WTC11 (cell line): ENCODE measurements around the gene ZNF419. TPM values are rescaled to one million over a fixed set of nuclear protein-coding genes. Genes with fewer than 3 reads are reported as not detected.

ENCODE experiments used
- ATAC-seq: fragments of 200-7000 bp; cut with Tn5 transposase; 2 replicates; pipeline ENCODE4 v1.10.0; 2021; ENCODE audit warnings: mild to moderate bottlenecking, moderate library complexity
- CTCF ChIA-PET: fragments of 300-600 bp; sonication (Branson Sonifier 250); formaldehyde crosslinking; loops from one replicate; lab custom pipeline; 2021; ENCODE audit warnings: antibody characterized with exemption; lab: Charles Lee
- POLR2A ChIA-PET: fragments of 350-600 bp; sonication (Branson Sonifier 250); formaldehyde crosslinking; loops from one replicate; lab custom pipeline; 2021; ENCODE audit warnings: antibody characterized with exemption; lab: Charles Lee
- DNase-seq: peaks from one replicate; pipeline ENCODE4 v3.0.0; 2021; ENCODE audit warnings: low spot score
- H3K27ac Mint-ChIP-seq: 2 replicates; pipeline ENCODE4 v1.8.0; 2021; ENCODE audit warnings: mixed read lengths
- H3K27me3 Mint-ChIP-seq: 2 replicates; pipeline ENCODE4 v1.8.0; 2021; ENCODE audit warnings: low read depth, mild to moderate bottlenecking, moderate library complexity, mixed read lengths
- H3K36me3 Mint-ChIP-seq: 2 replicates; pipeline ENCODE4 v1.8.0; 2021; ENCODE audit warnings: mixed read lengths
- H3K4me1 Mint-ChIP-seq: 2 replicates; pipeline ENCODE4 v1.8.0; 2022; ENCODE audit warnings: mixed read lengths
- H3K4me3 Mint-ChIP-seq: 2 replicates; pipeline ENCODE4 v1.8.0; 2021; ENCODE audit warnings: mild to moderate bottlenecking, moderate library complexity, mixed read lengths
- H3K9me3 Mint-ChIP-seq: 2 replicates; pipeline ENCODE4 v1.8.0; 2021; ENCODE audit warnings: mixed read lengths
- AR ChIP-seq: fragments of 250-450 bp; sonication (Bioruptor Pico); IDR thresholded peaks from 2 replicates; pipeline ENCODE4 v1.9.0; 2021; ENCODE audit warnings: mild to moderate bottlenecking
- CTCF ChIP-seq: fragments of 200-600 bp; IDR thresholded peaks from 2 replicates; pipeline ENCODE4 v1.8.0; 2022; ENCODE audit warnings: antibody characterized with exemption
- ELF4 ChIP-seq: sonication (generic); formaldehyde crosslinking; IDR thresholded peaks from 2 replicates; pipeline ENCODE4 v1.8.1; 2022; ENCODE audit warnings: low read depth, mild to moderate bottlenecking, moderate library complexity, missing genetic modification reagents
- ETV6 ChIP-seq: sonication (generic); formaldehyde crosslinking; IDR thresholded peaks from 2 replicates; pipeline ENCODE4 v1.8.1; 2022; ENCODE audit warnings: mild to moderate bottlenecking, missing genetic modification reagents
- FOXP4 ChIP-seq: sonication (generic); formaldehyde crosslinking; IDR thresholded peaks from 2 replicates; pipeline ENCODE4 v1.8.0; 2022; ENCODE audit warnings: mild to moderate bottlenecking, missing genetic modification reagents
- JAZF1 ChIP-seq: fragments of 250-450 bp; sonication (Bioruptor Pico); IDR thresholded peaks from 2 replicates; pipeline ENCODE4 v1.9.0; 2021; ENCODE audit warnings: moderate library complexity, mild to moderate bottlenecking, inconsistent platforms
- KAT7 ChIP-seq: sonication (generic); formaldehyde crosslinking; IDR thresholded peaks from 2 replicates; pipeline ENCODE4 v1.8.1; 2023; ENCODE audit warnings: missing genetic modification reagents, mild to moderate bottlenecking, borderline replicate concordance
- PRDM15 ChIP-seq: sonication (generic); formaldehyde crosslinking; IDR thresholded peaks from 2 replicates; pipeline ENCODE4 v1.8.0; 2022; ENCODE audit warnings: missing genetic modification reagents
- SMAD4 ChIP-seq: sonication (generic); formaldehyde crosslinking; IDR thresholded peaks from 2 replicates; pipeline ENCODE4 v1.8.0; 2022; ENCODE audit warnings: mild to moderate bottlenecking, missing genetic modification reagents
- USF2 ChIP-seq: sonication (generic); formaldehyde crosslinking; IDR thresholded peaks from 2 replicates; pipeline ENCODE4 v1.8.1; 2023; ENCODE audit warnings: mild to moderate bottlenecking, missing genetic modification reagents, moderate library complexity
- ZNF232 ChIP-seq: sonication (generic); formaldehyde crosslinking; IDR thresholded peaks from 2 replicates; pipeline ENCODE4 v1.8.0; 2022; ENCODE audit warnings: mild to moderate bottlenecking, missing genetic modification reagents
- ZNF263 ChIP-seq: sonication (generic); formaldehyde crosslinking; IDR thresholded peaks from 2 replicates; pipeline ENCODE4 v1.8.1; 2022; ENCODE audit warnings: low read depth, mild to moderate bottlenecking, moderate library complexity, missing genetic modification reagents
- ZNF317 ChIP-seq: sonication (generic); formaldehyde crosslinking; IDR thresholded peaks from 2 replicates; pipeline ENCODE4 v1.8.1; 2023; ENCODE audit warnings: low read depth, mild to moderate bottlenecking, moderate library complexity, missing genetic modification reagents, borderline replicate concordance
- total RNA-seq: library from RNA; stranded (reverse); gene quantifications from 3 replicates; pipeline ENCODE4 v1.2.3, GENCODE V29; 2021
- TF ChIP-seq, protein P1 (sequence below): sonication (generic); formaldehyde crosslinking; IDR thresholded peaks from 2 replicates; pipeline ENCODE4 v1.8.0; 2022; ENCODE audit warnings: mild to moderate bottlenecking, missing genetic modification reagents
- TF ChIP-seq, protein P2 (sequence below): sonication (generic); formaldehyde crosslinking; IDR thresholded peaks from 2 replicates; pipeline ENCODE4 v1.8.0; 2023; ENCODE audit warnings: missing genetic modification reagents
- TF ChIP-seq, protein P3 (sequence below): sonication (generic); formaldehyde crosslinking; IDR thresholded peaks from 2 replicates; pipeline ENCODE4 v1.8.0; 2022; ENCODE audit warnings: mild to moderate bottlenecking, missing genetic modification reagents
- TF ChIP-seq, protein P4 (sequence below): sonication (generic); formaldehyde crosslinking; IDR thresholded peaks from 2 replicates; pipeline ENCODE4 v1.8.1; 2023; ENCODE audit warnings: mild to moderate bottlenecking, missing genetic modification reagents
- TF ChIP-seq, protein P5 (sequence below): fragments of 250-450 bp; sonication (Bioruptor Pico); IDR thresholded peaks from 2 replicates; pipeline ENCODE4 v2.1.2; 2022; ENCODE audit warnings: mild to moderate bottlenecking, moderate library complexity

Gene ZNF419
- total RNA-seq, 1 experiment from 2014 or later, result 11.3 TPM

DNA sequence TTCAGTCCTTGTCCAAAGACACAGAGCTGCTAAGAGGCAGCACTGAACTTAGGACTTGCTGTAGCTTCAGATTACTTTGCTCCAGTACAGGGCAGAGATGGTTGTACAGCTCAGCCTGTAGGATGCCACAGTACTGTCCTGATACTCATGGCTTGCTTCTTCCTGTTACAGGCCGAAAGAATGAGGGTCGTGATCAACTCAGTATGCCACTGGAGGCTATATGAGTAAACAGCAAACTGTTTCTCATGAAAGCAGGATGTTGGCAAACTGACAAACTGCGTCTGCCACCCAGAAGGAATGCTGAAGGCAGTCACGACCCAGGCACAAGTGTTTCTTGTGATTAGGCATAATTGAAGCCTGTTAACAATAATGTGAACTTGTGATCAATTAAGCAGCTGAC is 49.6 kb upstream of the ZNF419 start (continued):
- no peak for TF ChIP-seq CTCF
- TF ChIP-seq, protein P1, sequence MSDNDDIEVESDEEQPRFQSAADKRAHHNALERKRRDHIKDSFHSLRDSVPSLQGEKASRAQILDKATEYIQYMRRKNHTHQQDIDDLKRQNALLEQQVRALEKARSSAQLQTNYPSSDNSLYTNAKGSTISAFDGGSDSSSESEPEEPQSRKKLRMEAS (CRISPR knock-in tag), result no peak
- TF ChIP-seq, protein P2, sequence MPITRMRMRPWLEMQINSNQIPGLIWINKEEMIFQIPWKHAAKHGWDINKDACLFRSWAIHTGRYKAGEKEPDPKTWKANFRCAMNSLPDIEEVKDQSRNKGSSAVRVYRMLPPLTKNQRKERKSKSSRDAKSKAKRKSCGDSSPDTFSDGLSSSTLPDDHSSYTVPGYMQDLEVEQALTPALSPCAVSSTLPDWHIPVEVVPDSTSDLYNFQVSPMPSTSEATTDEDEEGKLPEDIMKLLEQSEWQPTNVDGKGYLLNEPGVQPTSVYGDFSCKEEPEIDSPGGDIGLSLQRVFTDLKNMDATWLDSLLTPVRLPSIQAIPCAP (CRISPR knock-in tag), result no peak

DNA sequence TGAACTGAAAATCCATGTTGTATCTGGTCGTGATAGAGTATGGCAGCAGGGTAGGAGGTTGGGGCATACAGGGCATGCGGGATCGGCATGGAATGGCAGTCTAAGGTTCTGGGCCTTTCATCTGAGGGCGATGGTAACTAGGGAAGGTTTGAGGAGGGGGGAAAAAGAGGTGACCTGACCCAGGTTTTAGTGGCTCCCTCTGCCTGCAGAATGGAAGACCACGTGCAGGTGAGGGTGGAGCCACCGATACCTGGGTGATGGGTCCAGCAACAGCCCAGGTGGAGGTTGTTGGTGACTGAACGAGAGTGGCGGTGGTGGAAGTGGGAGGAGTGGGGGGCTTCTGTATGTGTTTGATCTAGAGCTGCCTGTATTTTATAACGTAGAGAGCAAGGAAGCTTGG is 48.6 kb upstream of the ZNF419 start:
- CTCF ChIA-PET, result interaction anchor here (0.6 kb wide), 1 partner anchor 34 kb away, joined by 3 read pairs; no protein-coding TSS in a partner anchor
- Mint-ChIP-seq H3K4me1 (peaks cover 18% of the 10 kb centered on the region), H3K9me3 (no peaks in the 10 kb centered on the region), H3K27ac (no peak overlapping the region), H3K4me3 (no peak overlapping the region), H3K36me3 (peaks cover 12% of the 10 kb centered on the region), H3K27me3 (no peaks in the 10 kb centered on the region)
- DNase-seq, result peak; percentile 21
- no peak for ATAC-seq
- POLR2A ChIA-PET, result no interaction called here
- TF ChIP-seq ZNF263, result no peak
- TF ChIP-seq ZNF232 (CRISPR knock-in tag), result no peak
- TF ChIP-seq KAT7 (CRISPR knock-in tag), result no peak
- no peak for TF ChIP-seq AR (CRISPR knock-in tag)
- no peak for TF ChIP-seq PRDM15 (CRISPR knock-in tag)
- TF ChIP-seq ELF4 (CRISPR knock-in tag), result no peak
- TF ChIP-seq, protein P3, sequence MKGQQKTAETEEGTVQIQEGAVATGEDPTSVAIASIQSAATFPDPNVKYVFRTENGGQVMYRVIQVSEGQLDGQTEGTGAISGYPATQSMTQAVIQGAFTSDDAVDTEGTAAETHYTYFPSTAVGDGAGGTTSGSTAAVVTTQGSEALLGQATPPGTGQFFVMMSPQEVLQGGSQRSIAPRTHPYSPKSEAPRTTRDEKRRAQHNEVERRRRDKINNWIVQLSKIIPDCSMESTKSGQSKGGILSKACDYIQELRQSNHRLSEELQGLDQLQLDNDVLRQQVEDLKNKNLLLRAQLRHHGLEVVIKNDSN (CRISPR knock-in tag), result no peak
- TF ChIP-seq, protein P4, sequence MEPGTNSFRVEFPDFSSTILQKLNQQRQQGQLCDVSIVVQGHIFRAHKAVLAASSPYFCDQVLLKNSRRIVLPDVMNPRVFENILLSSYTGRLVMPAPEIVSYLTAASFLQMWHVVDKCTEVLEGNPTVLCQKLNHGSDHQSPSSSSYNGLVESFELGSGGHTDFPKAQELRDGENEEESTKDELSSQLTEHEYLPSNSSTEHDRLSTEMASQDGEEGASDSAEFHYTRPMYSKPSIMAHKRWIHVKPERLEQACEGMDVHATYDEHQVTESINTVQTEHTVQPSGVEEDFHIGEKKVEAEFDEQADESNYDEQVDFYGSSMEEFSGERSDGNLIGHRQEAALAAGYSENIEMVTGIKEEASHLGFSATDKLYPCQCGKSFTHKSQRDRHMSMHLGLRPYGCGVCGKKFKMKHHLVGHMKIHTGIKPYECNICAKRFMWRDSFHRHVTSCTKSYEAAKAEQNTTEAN, result no peak
- TF ChIP-seq JAZF1 (CRISPR knock-in tag), result no peak
- TF ChIP-seq SMAD4 (CRISPR knock-in tag), result no peak
- no peak for TF ChIP-seq ETV6 (CRISPR knock-in tag)
- TF ChIP-seq ZNF317, result no peak
- TF ChIP-seq USF2 (CRISPR knock-in tag), result no peak
- TF ChIP-seq, protein P5, sequence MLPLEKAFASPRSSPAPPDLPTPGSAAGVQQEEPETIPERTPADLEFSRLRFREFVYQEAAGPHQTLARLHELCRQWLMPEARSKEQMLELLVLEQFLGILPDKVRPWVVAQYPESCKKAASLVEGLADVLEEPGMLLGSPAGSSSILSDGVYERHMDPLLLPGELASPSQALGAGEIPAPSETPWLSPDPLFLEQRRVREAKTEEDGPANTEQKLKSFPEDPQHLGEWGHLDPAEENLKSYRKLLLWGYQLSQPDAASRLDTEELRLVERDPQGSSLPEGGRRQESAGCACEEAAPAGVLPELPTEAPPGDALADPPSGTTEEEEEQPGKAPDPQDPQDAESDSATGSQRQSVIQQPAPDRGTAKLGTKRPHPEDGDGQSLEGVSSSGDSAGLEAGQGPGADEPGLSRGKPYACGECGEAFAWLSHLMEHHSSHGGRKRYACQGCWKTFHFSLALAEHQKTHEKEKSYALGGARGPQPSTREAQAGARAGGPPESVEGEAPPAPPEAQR, result no peak
- TF ChIP-seq FOXP4 (CRISPR knock-in tag), result no peak
